Measurements from ENCODE around the gene FBXO17. TPM values are rescaled to one million over a fixed set of nuclear protein-coding genes. Genes with fewer than 3 reads are reported as not detected.
A peak's percentile ranks its signal among the peaks of the same experiment; 100 is the strongest.

FBXO17 gene
- total and polyA plus RNA-seq, 2 of the 13 experiments (the other 11 are each of a cell fraction or from before 2014, with no cell fraction given): 22.1 to 58.7 TPM

- no peak; the same call in 1 of the 2 replicates for TF ChIP-seq PAXIP1 (CRISPR knock-in tag; conservative IDR thresholded peaks at IDR 0.05)
- no peak for TF ChIP-seq ZNF850 (CRISPR knock-in tag; conservative IDR thresholded peaks at IDR 0.05)
- no peak for TF ChIP-seq ZNF562 (CRISPR knock-in tag; IDR thresholded peaks at IDR 0.05; ENCODE audit: borderline replicate concordance)
- TF ChIP-seq KLF15 (CRISPR knock-in tag; IDR thresholded peaks at IDR 0.05; ENCODE audit: borderline replicate concordance): no peak
- no peak for TF ChIP-seq IRF1 (CRISPR knock-in tag; IDR thresholded peaks at IDR 0.05; ENCODE audit: low read depth)
- no peak for TF ChIP-seq ZSCAN29 (CRISPR knock-in tag; conservative IDR thresholded peaks at IDR 0.05)
- TF ChIP-seq GMEB1 (CRISPR knock-in tag; IDR thresholded peaks at IDR 0.05; ENCODE audit: borderline replicate concordance): no peak
- TF ChIP-seq ZNF615 (CRISPR knock-in tag; IDR thresholded peaks at IDR 0.05; ENCODE audit: borderline replicate concordance): no peak
- no peak for TF ChIP-seq ZBTB8A (CRISPR knock-in tag; IDR thresholded peaks at IDR 0.05; ENCODE audit: borderline replicate concordance, low read depth)
- TF ChIP-seq ZFP36L2 (CRISPR knock-in tag; IDR thresholded peaks at IDR 0.05): no peak
- no peak for TF ChIP-seq SMARCE1 (IDR thresholded peaks at IDR 0.05; ENCODE audit: borderline replicate concordance)
- no peak for TF ChIP-seq ZNF253 (CRISPR knock-in tag; IDR thresholded peaks at IDR 0.05; ENCODE audit: borderline replicate concordance)
- TF ChIP-seq NFKB2 (CRISPR knock-in tag; IDR thresholded peaks at IDR 0.05; ENCODE audit: borderline replicate concordance): peak; percentile 18; the same call in 1 of the 2 replicates
- no peak for TF ChIP-seq ZNF660 (CRISPR knock-in tag; IDR thresholded peaks at IDR 0.05; ENCODE audit: borderline replicate concordance, low read depth)
- TF ChIP-seq HHEX (CRISPR knock-in tag; IDR thresholded peaks at IDR 0.05): no peak
- no peak for TF ChIP-seq KAT8 (CRISPR knock-in tag; IDR thresholded peaks at IDR 0.05)
- TF ChIP-seq SP2 (CRISPR knock-in tag; IDR thresholded peaks at IDR 0.05): no peak
- TF ChIP-seq ATF2 (CRISPR knock-in tag; IDR thresholded peaks at IDR 0.05): no peak
- no peak; the same call in 1 of the 2 replicates for TF ChIP-seq ZBTB7B (CRISPR knock-in tag; IDR thresholded peaks at IDR 0.05)
- peak; percentile 71 for TF ChIP-seq ZBTB2 (CRISPR knock-in tag; IDR thresholded peaks at IDR 0.05; ENCODE audit: low read depth)
- TF ChIP-seq SMC3 (IDR thresholded peaks at IDR 0.05; ENCODE audit: low read length): no peak
- no peak for TF ChIP-seq YEATS4 (CRISPR knock-in tag; IDR thresholded peaks at IDR 0.05; ENCODE audit: borderline replicate concordance)
These were observed at the start of gene FBXO17 (continued) for GRCh38 chr19:38975214-38975860.
